KOPT-K1 (cell line): Measurements from ENCODE around the gene RILPL1.
"Not testable (repeated sequence)": the region's sequence is repeated elsewhere in the genome, so short reads cannot be mapped to it uniquely, and the experiment has no call there.

Experiments used
- H3K27ac ChIP-seq: fragments of 200-600 bp; sonication (generic); 2 replicates; pipeline ENCODE4 v1.5.1; 2016; ENCODE audit warnings: antibody characterized with exemption, mild to moderate bottlenecking, low read depth, low read length; ENCODE audit not compliant: poor library complexity, severe bottlenecking
- H3K36me3 ChIP-seq: fragments of 200-600 bp; sonication (generic); 2 replicates; pipeline ENCODE4 v1.5.1; 2017; ENCODE audit warnings: antibody characterized with exemption, mild to moderate bottlenecking, low read length, moderate library complexity; ENCODE audit not compliant: insufficient read depth
- H3K9me3 ChIP-seq: fragments of 200-600 bp; sonication (generic); 2 replicates; pipeline ENCODE4 v1.5.1; 2017; ENCODE audit warnings: antibody characterized with exemption, low read length, mild to moderate bottlenecking; ENCODE audit not compliant: insufficient read depth, poor library complexity, severe bottlenecking

The RILPL1 gene

DNA sequence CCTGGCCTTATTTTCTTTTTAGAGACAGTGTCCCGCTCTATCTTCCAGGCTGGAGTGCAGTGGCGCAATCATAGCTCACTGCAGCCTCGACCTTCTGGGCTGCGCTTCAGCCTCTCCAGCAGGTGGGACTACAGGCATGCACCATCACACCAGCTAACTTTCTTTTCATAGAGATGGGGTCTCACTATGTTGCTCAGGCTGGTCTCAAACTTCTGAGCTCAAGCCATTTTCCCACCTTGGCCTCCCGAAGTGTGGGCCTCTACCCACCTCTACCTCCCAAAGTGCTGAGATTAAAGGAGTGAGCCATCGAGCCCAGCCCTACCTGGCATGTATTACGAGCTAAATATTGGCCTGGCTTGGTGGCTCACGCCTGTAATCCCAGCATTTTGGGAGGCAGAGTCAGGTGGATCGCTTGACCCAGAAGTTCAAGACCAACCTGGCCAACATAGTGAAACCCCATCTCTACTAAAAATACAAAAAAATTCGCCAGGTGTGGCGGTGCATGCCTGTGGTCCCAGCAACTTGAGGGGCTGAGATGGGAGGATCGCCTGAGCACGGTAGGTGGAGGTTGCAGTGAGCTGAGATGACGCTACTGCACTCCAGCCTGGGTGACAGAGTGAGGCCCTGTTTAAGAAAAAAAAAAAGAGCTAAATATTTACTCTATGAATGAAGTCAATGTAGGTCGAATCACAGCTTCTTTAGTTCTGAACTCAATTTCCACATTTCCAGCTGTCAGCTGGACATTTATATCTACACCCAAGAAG is 7.6 kb upstream of the RILPL1 start:
- Histone ChIP-seq H3K27ac (no peak overlapping the region), H3K36me3 (no peaks in the 10 kb centered on the region), H3K9me3 (no peaks in the 10 kb centered on the region)

DNA sequence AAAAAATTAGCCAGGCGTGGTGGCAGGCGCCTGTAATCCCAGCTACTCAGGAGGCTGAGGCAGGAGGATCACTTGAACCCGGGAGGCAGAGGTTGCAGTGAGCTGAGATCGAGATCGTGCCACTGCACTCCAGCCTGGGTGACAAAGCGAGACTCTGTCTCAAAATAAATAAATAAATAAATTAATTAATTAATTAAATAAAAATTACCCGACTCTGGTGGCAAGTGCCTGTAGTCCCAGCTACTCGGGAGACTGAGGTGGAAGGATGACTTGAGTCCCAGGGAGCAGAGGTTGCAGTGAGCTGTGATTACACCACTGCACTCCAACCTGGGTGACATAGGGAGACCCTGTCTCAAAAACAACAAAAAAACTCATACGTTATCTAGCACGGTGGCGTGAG is 2.4 kb upstream of the RILPL1 start:
- not testable (repeated sequence) for H3K27ac ChIP-seq, H3K36me3 ChIP-seq, H3K9me3 ChIP-seq

DNA sequence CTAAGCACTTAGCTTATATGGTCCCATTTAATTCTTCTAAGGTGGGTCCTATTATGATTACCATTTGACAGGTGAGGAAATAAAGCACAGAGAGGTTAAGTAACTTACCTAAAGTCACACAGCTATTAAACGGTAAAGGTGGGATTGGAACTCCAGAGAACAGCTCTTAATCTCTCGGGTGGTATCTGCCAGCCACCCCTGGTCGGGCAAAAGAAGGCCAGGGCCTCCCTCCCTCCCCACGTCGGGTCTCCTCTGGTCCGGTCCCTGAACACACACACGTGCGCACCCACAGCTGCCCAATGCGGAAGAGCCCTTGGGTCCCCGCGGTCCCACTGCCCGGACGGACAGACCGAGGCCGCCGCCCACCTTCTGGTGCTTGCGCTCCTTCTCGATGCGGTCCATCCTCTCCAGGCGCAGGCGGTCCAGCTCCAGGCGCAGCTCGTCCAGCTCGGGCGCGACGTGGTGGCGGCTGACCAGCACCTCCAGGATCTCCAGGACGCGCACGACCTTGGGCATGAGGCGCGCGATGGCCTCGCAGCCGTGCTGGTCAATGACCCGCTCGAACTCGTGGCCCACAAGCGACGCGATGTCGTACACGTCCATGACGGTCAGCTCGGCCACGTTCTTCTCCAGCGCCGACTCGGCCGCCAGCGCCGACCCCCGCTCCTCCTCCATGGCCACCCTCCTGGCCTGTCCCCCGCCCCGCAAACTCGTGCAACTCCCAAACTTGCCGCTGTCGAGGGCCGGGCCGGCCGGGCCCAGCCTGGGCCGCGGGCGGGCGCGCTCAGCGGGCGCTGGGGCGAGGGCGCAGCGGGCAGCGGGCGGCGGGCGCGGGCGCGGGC is 490 bp downstream of the RILPL1 start:
- no peaks in the 10 kb centered on the region for H3K9me3 ChIP-seq
- H3K27ac ChIP-seq: no peak overlapping the region
- H3K36me3 ChIP-seq: no peaks in the 10 kb centered on the region

DNA sequence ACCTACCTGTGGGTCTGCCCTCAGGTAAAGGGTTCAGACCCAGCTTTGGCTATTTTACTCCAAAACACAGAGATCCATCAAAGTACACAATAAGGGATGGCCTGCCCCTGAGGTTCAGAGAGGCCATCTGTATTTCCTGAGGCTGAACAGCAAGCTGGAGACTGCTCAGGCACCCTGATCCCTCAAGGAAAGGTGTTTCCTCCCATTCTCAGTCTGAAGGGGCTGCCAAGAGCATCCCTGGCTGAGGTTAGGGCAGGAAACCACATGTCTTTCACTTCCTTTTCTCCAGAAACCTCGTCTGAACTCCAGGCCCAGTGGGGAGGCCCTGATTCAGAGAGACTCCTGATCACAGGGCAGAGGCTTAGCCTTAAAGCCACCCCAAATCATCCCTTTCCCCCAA is 1.5 kb downstream of the RILPL1 start:
- Histone ChIP-seq H3K36me3 (no peaks in the 10 kb centered on the region), H3K9me3 (no peaks in the 10 kb centered on the region), H3K27ac (no peak overlapping the region)

DNA sequence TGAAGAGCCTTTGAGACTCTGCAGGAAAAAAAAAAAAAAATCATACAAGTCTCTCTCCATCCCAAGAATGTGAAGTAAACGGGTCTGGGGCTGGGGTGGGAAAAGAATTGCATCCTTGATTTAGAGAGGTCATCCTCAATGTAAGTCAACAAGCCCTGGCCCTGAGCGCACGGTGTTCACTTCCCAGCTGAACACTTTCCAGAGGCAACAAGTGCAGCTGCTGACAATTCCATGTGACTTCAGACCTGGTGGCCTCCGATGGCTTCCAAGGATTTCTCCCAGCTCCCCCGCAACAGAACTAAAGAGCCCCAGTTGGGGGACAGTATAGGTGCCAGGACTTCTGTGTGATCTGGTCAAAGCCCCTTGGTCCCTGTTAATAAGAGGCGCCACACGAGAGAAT is 2.4 kb downstream of the RILPL1 start:
- Histone ChIP-seq H3K36me3 (no peaks in the 10 kb centered on the region), H3K27ac (no peak overlapping the region), H3K9me3 (no peaks in the 10 kb centered on the region)

DNA sequence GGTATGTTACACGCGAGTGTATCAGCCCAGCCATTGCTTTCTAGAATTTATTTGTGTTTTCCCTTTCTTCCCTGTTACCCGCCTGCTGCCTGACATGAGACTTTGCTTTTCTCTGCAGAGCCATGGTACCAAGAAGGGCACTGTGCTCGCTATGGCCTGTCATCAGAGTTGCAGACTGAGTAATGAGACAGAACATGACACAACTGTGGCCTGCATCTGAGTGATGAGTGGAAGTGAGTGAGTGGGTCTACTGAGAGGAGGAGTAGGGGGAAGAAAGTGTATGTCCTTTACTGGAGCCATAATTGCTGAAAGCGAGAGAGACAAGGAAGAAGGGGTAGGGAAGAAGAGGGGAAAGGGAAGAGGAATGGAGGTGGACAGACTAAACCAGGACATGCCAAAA is 2.9 kb downstream of the RILPL1 start:
- H3K36me3 ChIP-seq: no peaks in the 10 kb centered on the region
- no peak overlapping the region for H3K27ac ChIP-seq
- no peaks in the 10 kb centered on the region for H3K9me3 ChIP-seq

DNA sequence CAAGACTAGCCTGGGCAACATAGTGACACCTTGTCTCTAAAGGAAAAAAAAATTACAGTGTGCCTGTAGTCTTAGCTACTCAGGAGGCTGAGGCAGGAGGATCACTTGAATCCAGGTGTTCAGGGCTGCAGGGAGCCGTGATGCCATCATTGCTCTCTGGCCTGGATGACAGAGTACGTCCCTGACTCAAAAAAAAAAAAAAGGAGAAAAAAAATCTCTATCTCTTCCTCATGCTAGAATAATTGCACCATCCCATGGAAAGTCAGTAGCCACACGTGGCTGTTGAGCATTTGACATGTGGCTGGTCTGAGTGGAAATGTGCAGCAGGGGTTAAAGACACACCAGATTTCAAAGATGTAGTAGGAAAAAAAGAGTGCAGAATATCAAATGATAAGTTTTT is 3.8 kb downstream of the RILPL1 start:
- no peak overlapping the region for H3K27ac ChIP-seq
- H3K9me3 ChIP-seq: no peaks in the 10 kb centered on the region

DNA sequence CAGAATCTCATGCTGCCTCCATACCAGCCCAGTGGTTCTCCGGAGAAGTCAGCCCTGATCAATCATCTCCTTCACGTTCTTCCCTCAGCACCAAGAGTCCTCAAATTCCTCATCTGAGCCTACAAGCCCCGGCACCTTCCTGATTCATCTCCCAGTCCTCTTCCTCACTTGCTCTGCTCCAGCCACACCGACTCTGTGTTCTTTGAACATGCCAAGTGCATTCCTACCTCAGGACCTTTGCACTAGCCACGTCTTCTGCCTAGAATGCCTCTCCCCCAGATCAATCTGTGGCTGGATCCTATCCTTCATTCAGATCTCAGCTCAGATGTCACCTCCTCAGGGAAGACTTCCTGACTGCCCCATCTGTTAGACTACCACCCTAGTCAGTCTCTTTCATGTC is 4.7 kb downstream of the RILPL1 start:
- Histone ChIP-seq H3K36me3 (no peaks in the 10 kb centered on the region), H3K9me3 (no peaks in the 10 kb centered on the region), H3K27ac (no peak overlapping the region)

More for the DNA sequence above, 3.8 kb downstream of the RILPL1 start:
- H3K36me3 ChIP-seq: no peaks in the 10 kb centered on the region

DNA sequence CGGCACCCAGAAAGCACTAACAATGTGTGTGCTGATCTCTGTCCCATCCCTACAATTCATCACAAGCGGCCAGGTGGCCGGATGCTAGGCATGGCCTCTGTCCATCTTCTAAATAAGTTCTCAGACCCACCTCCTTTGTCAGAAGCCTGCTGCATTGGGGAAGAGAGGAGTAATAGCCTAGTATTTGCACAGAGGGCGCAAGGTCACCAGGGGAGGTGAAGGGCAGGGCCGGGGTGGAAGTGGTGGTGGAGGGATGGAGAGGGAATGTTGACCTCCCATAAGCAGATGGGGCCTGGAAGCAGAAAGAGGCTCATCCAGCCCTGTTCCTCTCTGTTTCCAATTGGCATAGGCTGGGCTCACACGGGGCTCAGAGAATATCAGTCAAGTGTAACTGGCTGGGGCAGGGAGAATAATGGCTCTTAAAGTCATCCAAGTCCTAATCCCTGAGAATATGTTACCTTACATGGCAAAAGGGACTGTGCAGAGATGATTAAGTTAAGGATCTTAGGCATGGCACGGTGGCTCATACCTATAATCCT is 6.9 kb downstream of the RILPL1 start:
- Histone ChIP-seq H3K27ac (no peak overlapping the region), H3K9me3 (no peaks in the 10 kb centered on the region), H3K36me3 (no peaks in the 10 kb centered on the region)

DNA sequence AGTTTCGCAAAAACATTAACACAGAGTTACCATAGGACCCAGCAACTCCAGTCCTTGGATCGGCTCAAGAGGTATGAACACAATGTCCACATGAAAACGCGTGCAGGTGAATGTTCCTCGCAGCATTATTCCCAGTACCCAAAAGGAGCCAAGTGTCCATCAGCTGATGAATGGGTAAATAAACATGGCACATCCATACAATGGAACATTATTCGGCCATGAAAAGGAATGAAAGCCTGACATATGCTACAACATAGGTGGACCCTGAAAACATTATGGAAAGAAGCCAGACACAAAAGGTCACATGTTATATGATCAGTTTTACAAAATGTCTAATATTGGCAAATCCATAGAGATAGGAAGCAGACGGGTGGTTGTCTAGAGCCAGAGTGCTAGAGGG is 9.1 kb downstream of the RILPL1 start:
- no peak overlapping the region for H3K27ac ChIP-seq
- no peaks in the 10 kb centered on the region for H3K9me3 ChIP-seq
- H3K36me3 ChIP-seq: no peaks in the 10 kb centered on the region

DNA sequence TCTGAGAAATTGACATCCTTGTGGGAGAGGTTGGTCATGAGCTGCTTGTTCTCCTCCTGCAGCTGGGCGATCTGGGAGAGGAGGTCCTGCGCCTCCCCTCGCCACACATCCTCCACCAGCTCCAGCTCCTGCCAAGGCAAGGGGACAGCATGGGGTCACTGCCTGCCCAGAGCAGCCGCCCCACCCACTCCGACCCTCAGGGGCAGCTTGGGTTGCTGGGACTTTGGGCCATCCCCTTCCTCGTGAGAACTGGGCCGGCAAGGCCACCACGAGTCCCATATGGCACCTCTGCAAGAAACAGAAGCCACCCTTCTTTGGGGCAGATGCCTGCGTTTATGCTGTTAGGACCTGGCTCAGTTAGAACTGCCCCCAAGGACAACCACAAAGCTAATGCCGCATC is 10.0 kb downstream of the RILPL1 start:
- no peaks in the 10 kb centered on the region for H3K36me3 ChIP-seq
- no peak overlapping the region for H3K27ac ChIP-seq
- H3K9me3 ChIP-seq: no peaks in the 10 kb centered on the region

DNA sequence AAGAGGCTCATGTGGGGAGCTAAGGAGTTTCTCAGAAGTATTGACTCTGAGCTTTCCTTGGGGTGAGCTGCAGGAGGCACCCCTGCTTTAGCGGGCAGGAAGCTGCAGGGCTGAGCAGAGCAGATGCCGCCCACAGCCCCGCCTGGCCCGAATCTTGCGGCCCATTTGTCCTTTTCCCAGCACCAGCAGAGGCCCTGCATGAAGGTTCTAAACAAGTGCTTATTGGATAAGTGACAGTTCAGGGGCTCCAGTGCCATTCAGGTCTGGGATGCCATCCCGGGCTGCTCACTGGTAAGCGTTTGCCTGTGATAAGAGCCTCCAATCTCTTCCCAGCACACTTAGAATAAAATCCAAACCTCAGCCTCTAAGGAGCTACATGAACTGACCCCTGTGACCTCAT is 11.4 kb downstream of the RILPL1 start:
- Histone ChIP-seq H3K9me3 (no peaks in the 10 kb centered on the region), H3K27ac (no peak overlapping the region), H3K36me3 (peaks cover 8% of the 10 kb centered on the region; the same call in 1 of the 2 replicates)

DNA sequence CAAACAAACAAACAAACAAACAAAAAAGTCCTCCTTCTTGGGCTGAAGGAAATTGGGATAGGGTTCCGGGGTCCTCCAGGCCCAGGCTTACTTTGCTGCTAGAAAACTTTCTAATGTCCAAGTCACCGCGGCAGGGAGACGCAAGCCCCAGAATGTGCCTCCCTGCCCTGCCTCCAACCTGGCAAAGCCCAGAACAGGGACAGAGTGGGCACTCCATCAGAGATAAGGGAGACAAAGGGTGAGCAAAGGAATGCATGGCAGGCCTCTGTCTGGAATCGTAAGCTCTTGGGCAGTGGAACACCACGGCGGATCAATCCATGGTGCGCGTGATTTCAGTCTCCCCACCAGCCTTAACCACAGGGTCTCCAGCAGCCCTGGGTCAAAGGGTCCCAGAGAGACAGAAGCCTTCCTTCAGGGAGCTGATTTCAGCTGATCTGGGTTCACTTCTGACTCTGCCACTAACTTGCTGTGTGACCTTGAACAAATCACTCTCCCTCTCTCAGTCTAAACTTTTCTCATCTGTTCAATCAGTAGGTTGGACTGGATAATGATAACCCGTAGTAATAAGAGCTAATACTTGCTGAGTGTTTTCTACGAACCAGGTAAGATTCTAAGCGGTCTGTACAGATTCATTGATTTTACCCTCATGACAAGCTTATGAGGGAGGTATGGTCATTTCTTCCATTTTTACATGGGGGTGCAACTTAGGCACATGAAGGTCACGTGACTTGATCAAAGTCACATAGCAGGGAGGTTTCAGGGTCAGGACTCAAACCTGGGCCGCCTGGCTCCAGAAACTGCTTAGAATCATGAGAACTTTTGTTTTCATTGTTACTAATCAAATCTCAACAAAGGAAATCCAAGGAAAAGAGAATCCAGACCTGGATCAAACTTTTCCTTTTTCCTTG is 12.7 kb downstream of the RILPL1 start:
- Histone ChIP-seq H3K27ac (no peak overlapping the region), H3K9me3 (no peaks in the 10 kb centered on the region), H3K36me3 (peaks cover 8% of the 10 kb centered on the region; the same call in 1 of the 2 replicates)

DNA sequence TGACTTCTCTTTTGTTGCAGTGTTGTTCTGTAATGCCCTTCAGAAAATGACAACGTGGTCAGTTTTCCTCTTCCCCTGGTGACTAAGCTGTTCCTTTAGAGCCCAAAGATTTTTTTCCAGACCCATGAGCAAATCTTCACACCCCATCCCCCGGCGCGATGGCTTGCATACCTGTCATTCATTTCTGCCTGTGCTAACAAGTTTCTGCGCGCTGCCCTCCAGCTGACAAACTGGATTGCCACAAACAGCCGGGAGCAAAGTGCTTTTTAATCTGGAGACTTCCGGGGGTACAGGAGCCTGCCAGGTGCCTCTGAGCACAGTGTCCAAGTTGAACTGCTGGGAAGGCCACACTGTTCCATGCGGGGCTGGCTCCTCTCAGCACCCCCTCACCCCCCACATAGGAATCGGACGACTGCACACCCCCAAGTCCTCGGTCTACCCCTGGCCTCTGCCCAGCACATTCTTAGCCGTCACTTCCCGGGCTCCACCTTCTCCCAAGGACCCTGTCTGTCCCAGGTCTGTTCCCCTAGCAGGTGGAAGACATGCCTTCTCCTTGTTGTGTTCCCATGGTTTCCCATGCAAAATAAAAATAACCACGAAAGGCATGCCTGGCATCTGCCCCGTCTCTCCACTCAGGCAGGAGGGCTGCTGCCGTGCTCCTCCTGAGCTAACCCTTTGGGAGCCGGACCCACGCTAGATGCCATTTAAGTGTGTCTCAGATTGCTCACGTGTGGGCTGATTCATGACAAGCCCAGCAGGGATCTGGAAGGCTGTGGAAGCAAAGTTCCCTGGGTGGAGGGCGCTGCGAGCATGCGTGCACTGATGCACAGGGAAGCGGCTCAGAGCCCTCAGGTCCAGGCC is 14.1 kb downstream of the RILPL1 start:
- Histone ChIP-seq H3K9me3 (no peaks in the 10 kb centered on the region), H3K27ac (no peak overlapping the region), H3K36me3 (peaks cover 8% of the 10 kb centered on the region; the same call in 1 of the 2 replicates)
